GM21619 (cell line): ENCODE results near the gene CCNA2.
A peak's percentile ranks its signal among the peaks of the same experiment; 100 is the strongest.

ENCODE experiments used
- ATAC-seq: cut with Tn5 transposase; IDR thresholded peaks from one replicate; pipeline ENCODE4 v1.9.1; 2021; ENCODE audit not compliant: unreplicated experiment

Gene CCNA2

GRCh38 chr4:121823505-121824170, at the start of gene CCNA2:
Gene CCNA2 (minus strand): TSS chr4:121823883. CDS start chr4:121823628, 255 bp downstream.
- peak; percentile 93 for ATAC-seq

DNA sequence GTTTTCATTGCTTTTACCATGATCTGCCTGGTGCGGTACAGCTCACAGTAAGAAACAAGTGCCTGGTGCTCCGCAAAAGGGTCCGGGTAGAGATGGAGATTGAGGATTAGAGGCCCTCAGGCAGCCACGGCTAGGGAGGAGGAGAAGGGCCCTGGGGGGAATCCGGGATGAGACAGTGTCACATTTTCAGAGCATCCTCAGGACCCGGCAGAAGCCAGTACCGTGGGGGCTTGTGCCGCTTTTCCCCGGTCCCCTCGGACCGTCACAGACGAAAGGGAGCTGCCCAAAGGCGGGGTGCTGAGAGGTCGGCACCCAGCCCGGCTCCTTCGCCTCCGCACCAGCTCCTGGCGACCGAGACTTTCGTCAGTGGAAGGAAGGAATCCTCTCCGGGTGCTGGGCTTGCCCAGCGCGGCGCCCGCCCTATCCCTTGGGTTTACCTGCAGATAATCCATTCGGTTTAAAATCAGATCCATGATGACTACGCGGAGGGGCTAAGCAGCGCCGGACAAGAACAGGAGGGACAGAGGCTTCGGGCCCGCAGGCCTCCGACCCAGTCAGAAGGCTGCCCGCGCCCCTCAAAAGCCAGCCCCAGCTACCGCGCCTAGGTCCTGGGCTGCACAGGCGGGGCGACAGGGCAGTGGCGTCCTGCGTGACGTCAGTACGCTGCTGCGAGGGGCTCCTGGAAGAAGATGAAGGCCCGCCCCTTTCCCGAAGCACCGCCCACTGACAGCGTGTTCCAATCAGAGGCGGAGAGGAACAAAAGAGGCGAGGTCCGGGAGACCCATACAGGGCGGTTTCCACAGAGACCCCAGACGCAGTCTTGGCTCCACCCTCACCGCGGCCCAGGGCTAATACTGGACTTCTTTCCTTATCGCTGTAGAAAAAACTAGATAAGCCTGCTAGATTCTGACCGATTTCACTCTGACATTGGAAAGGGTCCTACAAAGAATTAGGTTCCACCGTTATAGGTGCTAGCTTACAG, 46.4 kb upstream of the CCNA2 start, which contains the start of gene BBS7:
BBS7 (minus strand) TSS at position 634 of the 982 bp plus-strand sequence; CDS start at position 473, 161 bp downstream.
- peak; percentile 99 for ATAC-seq

DNA sequence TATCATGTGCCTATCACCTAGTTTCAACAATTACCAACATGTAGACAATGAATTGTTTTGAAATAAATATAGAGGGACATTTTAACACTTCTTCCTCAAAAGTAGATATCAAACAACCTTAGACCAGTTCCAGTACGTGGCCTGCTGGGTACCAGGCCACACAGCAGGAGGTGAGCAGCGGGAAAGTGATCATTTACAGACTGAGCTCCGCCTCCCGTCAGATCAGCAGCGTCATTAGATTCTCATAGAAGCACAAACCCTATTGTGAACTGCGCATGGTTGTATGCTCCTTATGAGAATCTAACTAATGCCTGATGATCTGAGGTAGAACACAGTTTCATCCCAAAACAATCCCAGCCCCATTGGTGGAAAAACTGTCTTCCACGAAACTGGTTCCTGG, 40.1 kb upstream of the CCNA2 start:
- no peak for ATAC-seq

DNA sequence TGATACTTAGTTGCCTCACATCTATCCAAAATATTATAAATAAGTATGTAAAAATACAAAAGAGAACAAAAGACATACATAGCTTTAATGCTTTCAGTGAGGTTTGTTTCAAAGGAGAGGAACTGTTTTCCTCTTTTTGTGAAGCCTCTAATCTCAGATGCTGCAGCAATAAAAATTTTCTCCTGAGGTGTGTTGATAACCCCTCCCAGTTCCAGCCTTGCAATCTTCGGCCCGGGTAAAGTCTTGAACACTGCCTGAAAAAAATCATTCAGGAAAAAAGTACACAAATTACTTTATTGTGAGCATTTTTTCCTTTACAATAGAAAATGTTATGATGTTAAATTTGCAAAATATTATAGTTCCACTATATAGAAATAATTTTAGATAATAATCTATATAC, 37.7 kb upstream of the CCNA2 start:
- no peak for ATAC-seq

GRCh38 chr4:121860121-121860520, 36.4 kb upstream of the CCNA2 start:
- no peak for ATAC-seq

GRCh38 chr4:121851354-121851753, 27.7 kb upstream of the CCNA2 start:
- no peak for ATAC-seq

DNA sequence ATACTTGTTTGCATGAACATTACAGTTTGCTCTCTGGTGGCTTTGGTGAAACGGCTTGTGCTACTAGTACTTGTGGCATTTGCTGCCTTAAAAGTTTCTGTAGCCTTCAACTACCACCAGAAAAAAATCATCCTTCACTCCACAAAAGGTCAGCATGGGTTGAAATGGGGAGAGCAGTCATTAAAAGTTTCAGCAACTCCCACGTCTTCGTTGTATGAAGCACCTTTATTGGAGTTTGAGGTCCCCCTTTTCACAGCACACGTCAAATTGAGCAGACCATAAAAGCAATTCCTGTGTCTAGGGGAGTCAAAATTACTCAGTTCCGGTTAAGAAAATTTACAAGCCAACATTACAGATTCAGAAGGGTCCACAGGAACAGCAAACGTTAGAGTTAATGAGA, 23.0 kb upstream of the CCNA2 start:
- no peak for ATAC-seq

DNA sequence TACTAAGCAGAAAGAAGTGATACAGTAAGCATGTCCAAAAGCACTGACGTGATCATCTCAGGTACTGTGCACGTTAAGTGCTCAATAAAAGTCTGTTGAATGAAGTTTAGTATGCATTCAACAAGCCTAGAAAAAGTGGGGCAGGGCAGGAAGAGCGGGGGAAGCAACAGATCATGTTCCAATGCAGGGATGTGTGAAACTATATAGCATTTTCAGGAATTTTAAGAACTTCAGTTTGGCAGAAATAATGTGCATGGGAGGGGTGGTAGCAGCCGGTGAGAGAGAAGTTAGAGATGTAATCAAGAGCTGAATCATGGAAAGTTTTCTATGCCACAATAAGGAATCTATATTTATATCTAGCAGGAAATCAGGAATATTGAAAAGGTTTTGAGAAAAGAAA, 19.2 kb upstream of the CCNA2 start:
- no peak for ATAC-seq

- no peak for ATAC-seq
Measured at GRCh38 chr4:121838136-121838535, 14.5 kb upstream of the CCNA2 start.

DNA sequence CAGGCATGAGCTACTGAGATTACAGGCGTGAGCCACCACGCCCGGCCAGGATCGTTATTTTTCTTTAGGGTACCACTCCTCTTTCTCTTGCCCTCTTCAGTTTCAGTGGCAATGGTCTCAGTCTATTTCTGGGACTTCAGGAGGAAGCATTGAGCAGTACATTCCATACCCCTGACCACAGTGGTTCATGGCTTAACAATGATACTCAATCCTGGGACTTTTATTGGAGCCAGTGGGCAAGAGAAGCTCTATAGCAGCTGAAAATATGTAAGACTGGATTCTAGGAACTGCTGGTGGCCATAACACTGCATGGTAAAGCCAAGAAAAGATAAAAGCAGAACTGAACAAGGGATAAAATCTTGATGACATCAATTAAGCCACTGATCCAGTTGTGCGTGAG, 5.8 kb upstream of the CCNA2 start:
- no peak for ATAC-seq

DNA sequence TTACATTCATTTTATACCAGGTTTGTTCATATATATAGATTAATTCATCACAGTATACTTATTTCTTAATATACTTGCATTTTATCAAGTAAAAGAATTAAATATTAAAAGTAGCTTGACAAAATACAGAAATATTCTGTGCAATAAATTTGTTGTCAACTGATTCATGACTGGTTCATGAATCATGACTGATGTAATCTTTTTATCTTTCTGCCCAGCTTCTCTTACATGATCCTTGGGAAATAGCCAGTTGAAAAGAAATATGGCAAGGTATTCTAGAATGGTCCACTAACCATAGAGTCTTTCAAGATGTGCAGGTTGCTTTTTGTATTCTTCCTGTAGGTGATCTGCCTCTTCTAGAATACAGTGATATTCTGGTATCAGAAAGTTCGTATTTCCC, 4.2 kb upstream of the CCNA2 start:
- no peak for ATAC-seq

GRCh38 chr4:121824950-121825349, 1.3 kb upstream of the CCNA2 start:
- ATAC-seq: no peak

DNA sequence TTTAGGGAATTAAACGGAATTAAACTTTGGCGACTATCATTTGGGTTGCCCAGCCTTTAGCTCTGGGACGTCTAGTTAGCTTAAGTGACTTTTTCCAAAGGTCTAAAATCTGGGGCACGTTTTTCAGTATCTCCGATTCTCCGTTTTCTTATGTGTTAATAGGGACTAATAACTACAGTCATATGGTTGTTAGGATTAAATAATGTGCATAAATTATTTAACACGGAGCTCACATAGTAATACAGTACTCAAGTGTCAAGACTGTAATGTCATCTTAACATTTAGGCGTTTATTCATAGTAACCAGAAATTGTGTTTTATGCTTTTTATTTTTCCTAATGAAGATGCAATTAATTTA, 466 bp upstream of the CCNA2 start:
- ATAC-seq: peak; percentile 0

GRCh38 chr4:121822796-121823504, 733 bp downstream of the CCNA2 start:
- ATAC-seq: peak; percentile 41

GRCh38 chr4:121822047-121822446, 1.6 kb downstream of the CCNA2 start:
- no peak for ATAC-seq

GRCh38 chr4:121819216-121819965, 4.3 kb downstream of the CCNA2 start:
- ATAC-seq: no peak

DNA sequence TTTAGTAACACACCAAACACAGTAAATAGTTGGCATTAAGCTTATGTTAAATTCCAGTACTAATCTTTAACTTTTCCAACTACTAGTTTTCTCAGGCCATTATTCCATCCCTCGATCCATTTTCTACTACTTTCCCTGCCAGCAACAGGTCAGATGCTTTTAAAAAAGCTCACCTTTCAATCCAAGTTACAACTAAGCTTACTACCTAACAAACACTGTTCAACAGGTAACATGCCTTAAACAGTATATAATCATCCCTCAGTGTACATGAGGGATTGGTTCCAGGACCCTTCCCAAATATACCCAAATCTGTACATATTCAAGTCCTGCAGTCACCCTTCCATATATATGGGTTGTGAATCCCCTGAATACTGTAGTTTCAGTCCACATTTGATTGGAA, 5.5 kb downstream of the CCNA2 start:
- no peak for ATAC-seq

- no peak for ATAC-seq
Measured at GRCh38 chr4:121817701-121818100, 6.0 kb downstream of the CCNA2 start.

GRCh38 chr4:121817006-121817405, 6.7 kb downstream of the CCNA2 start:
- no peak for ATAC-seq

GRCh38 chr4:121814756-121815155, 8.9 kb downstream of the CCNA2 start:
- ATAC-seq: no peak

DNA sequence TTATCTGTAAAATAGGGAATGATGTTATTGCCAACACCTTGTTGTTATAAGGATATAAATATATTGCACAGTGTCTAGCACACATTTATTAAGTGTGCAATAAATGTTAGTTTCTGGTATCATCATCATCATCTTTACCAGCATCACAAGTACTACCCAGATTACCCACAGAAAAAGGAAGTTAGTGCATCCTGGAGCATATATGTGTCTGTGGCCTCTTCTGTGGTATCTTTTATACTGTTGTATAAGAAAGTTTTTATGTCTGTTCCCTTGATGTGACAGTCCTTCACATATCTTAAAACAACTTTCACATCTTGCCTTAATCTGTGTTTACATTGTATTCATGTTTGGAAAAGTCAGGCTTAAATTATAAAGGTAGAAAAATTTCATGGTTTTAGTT, 12.6 kb downstream of the CCNA2 start:
- ATAC-seq: no peak
